Osteocyte (in vitro differentiated cells): Measurements from ENCODE around the gene ZNF787. TPM values are rescaled to one million over a fixed set of nuclear protein-coding genes. Genes with fewer than 3 reads are reported as not detected.
A peak's percentile ranks its signal among the peaks of the same experiment; 100 is the strongest.

Experiments
- DNase-seq: peaks from one replicate; pipeline ENCODE4 v3.0.0; 2021; ENCODE audit warnings: mixed read lengths; ENCODE audit not compliant: unreplicated experiment; ENCODE audit errors: extremely low spot score
- H3K27ac Mint-ChIP-seq: one replicate; pipeline ENCODE4 v1.8.0; 2021; ENCODE audit warnings: mild to moderate bottlenecking, mixed read lengths; ENCODE audit not compliant: unreplicated experiment
- H3K27me3 Mint-ChIP-seq: one replicate; pipeline ENCODE4 v1.8.0; 2021; ENCODE audit warnings: mixed read lengths; ENCODE audit not compliant: unreplicated experiment
- H3K36me3 Mint-ChIP-seq: one replicate; pipeline ENCODE4 v1.8.0; 2021; ENCODE audit warnings: mixed read lengths; ENCODE audit not compliant: unreplicated experiment
- H3K4me1 Mint-ChIP-seq: one replicate; pipeline ENCODE4 v1.8.0; 2021; ENCODE audit warnings: mixed read lengths; ENCODE audit not compliant: unreplicated experiment
- H3K4me3 Mint-ChIP-seq: one replicate; pipeline ENCODE4 v1.8.0; 2021; ENCODE audit warnings: mild to moderate bottlenecking, moderate library complexity, mixed read lengths; ENCODE audit not compliant: unreplicated experiment
- H3K9me3 Mint-ChIP-seq: one replicate; pipeline ENCODE4 v1.8.0; 2021; ENCODE audit warnings: mixed read lengths; ENCODE audit not compliant: unreplicated experiment
- total RNA-seq: library from RNA; stranded (reverse); gene quantifications from 2 replicates; pipeline ENCODE4 v1.2.1, GENCODE V29; 2021
- TF ChIP-seq, protein P1 (sequence below): fragments of 200-600 bp; sonication (generic); IDR thresholded peaks from 2 replicates; pipeline ENCODE4 v1.5.0; 2021; ENCODE audit warnings: antibody characterized with exemption, mild to moderate bottlenecking, moderate library complexity

Gene ZNF787
- total RNA-seq, 1 donor from 2014 or later = 27.8 TPM

DNA sequence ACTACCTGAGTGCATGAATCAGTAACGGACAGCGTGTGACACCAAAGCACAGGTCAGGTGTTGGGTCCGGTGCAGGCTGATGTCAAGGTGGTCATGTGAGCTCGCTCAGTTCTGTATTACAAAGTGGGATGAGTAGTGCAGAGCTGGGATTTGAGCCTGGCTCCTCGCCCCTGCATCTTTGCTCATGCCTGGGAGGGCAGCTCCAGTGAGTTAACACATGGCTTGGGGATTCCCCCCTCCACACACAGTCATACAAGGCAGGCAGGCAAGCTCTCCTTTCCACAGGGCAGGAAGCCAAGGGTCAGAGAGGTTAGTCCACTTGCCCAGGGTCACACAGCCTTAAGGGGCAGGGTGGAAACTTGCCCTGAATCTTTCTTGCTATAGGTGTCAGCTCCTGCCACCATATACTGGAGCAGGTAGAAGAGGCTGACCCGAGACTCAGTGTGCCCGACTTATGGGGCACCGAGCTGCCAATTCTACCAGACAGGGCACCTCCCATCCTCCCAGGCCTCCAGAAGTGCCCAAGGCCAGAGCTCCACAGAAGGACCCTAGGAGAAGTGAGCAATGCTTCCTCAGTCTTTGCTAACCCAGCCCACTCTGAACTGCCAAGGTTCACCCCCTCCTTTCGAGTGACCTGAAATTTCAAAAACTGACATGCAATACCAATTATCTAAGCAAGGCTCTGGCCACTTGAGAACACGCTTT lies 35.4 kb downstream of the ZNF787 start:
- DNase-seq = no peak
- TF ChIP-seq, protein P1, sequence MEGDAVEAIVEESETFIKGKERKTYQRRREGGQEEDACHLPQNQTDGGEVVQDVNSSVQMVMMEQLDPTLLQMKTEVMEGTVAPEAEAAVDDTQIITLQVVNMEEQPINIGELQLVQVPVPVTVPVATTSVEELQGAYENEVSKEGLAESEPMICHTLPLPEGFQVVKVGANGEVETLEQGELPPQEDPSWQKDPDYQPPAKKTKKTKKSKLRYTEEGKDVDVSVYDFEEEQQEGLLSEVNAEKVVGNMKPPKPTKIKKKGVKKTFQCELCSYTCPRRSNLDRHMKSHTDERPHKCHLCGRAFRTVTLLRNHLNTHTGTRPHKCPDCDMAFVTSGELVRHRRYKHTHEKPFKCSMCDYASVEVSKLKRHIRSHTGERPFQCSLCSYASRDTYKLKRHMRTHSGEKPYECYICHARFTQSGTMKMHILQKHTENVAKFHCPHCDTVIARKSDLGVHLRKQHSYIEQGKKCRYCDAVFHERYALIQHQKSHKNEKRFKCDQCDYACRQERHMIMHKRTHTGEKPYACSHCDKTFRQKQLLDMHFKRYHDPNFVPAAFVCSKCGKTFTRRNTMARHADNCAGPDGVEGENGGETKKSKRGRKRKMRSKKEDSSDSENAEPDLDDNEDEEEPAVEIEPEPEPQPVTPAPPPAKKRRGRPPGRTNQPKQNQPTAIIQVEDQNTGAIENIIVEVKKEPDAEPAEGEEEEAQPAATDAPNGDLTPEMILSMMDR = no peak
- Mint-ChIP-seq H3K27ac (no peak overlapping the region), H3K4me3 (no peak overlapping the region), H3K9me3 (no peaks in the 10 kb centered on the region), H3K27me3 (no peaks in the 10 kb centered on the region), H3K36me3 (peaks cover 5% of the 10 kb centered on the region), H3K4me1 (peaks cover 12% of the 10 kb centered on the region)

GRCh38 chr19:56084835-56085536 lies 36.1 kb downstream of the ZNF787 start:
- no peak overlapping the region for H3K4me3 Mint-ChIP-seq

GRCh38 chr19:56083668-56084067 lies 37.4 kb downstream of the ZNF787 start:
- H3K4me1 Mint-ChIP-seq = peaks cover 10% of the 10 kb centered on the region
- H3K36me3 Mint-ChIP-seq = no peaks in the 10 kb centered on the region
- TF ChIP-seq, protein P1 = no peak
- no peak overlapping the region for H3K4me3 Mint-ChIP-seq
- no peak overlapping the region for H3K27ac Mint-ChIP-seq
- H3K9me3 Mint-ChIP-seq = no peaks in the 10 kb centered on the region
- DNase-seq = no peak
- no peaks in the 10 kb centered on the region for H3K27me3 Mint-ChIP-seq

More at GRCh38 chr19:56084835-56085536, 36.1 kb downstream of the ZNF787 start:
- Mint-ChIP-seq H3K9me3 (no peaks in the 10 kb centered on the region), H3K27me3 (no peaks in the 10 kb centered on the region), H3K36me3 (peaks cover 3% of the 10 kb centered on the region), H3K4me1 (peaks cover 11% of the 10 kb centered on the region), H3K27ac (no peak overlapping the region)
- TF ChIP-seq, protein P1 = no peak
- no peak for DNase-seq

GRCh38 chr19:56080669-56081401 lies 40.3 kb downstream of the ZNF787 start:
- Mint-ChIP-seq H3K4me1 (peaks cover 10% of the 10 kb centered on the region), H3K9me3 (no peaks in the 10 kb centered on the region), H3K4me3 (peak overlapping the region; percentile 78), H3K27ac (peak overlapping the region; percentile 89), H3K27me3 (no peaks in the 10 kb centered on the region), H3K36me3 (no peaks in the 10 kb centered on the region)
- TF ChIP-seq, protein P1 = peak; percentile 66
- peak; percentile 94 for DNase-seq

DNA sequence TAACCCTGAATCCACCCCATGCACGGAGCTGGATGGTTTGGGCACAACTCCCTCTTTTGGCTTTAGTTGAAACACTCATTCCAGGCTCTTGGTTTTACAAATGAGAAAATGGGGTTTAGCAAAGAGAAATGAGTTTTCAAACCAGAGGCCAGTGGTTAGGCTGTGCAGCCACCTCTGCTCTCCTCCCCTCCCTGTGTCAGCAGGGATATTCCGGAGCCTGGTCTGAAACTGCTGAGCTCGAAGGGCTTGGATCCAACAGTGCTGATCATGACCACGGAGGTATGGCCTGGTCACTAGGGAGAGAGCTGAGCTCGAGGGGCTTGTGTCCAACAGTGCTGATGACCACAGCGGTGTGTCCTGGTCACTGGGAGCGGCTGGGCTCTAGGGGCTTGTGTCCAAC lies 41.5 kb downstream of the ZNF787 start:
- H3K9me3 Mint-ChIP-seq = no peaks in the 10 kb centered on the region
- H3K4me3 Mint-ChIP-seq = no peak overlapping the region
- H3K4me1 Mint-ChIP-seq = peaks cover 10% of the 10 kb centered on the region
- DNase-seq = no peak
- no peaks in the 10 kb centered on the region for H3K27me3 Mint-ChIP-seq
- H3K36me3 Mint-ChIP-seq = no peaks in the 10 kb centered on the region
- TF ChIP-seq, protein P1 = no peak
- H3K27ac Mint-ChIP-seq = no peak overlapping the region
